Ovary (tissue), 3 donors: ENCODE results near the gene BHLHE23.

Source experiments
- EP300 ChIP-seq: sonication (generic); formaldehyde crosslinking; IDR thresholded peaks from one replicate; pipeline ENCODE4 v1.6.1; 2017; ENCODE audit warnings: antibody characterized with exemption
- TF ChIP-seq, protein P1 (sequence below), 3 donors: fragments of 450-650 bp in 2 of 3; fragments of 200-600 bp in 1 of 3; IDR thresholded peaks; one replicate each; pipeline versions ENCODE4 v1.5.1 to v1.8.0; 2016 to 2022; ENCODE audit warnings: antibody characterized with exemption in 3 of 3, mild to moderate bottlenecking in 1 of 3
- donor health status: DM: no; HTN: no; CAD: no.

DNA sequence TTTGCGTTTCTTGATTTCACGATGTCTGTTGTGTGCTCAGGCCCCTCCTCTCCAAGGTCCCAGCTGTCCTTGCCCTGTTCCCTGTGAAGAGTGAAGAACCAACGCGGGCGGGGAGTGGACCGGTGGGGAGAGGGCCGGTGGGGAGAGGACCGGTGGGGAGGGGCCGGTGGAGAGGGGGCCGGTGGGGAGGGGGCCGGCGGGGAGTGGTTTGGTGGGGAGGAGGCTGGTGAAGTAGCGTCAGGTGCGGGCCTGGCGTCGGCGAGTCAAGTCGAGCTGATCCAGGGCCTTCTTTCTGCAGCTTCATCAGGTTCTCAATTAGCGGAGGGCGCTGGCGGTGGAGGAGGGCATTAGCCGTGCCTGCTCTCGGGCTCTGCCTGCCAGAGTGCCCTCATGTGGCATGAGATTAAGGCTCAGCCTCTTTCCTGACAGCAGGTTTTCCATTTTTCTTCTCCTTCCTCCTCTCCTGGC is 21.2 kb upstream of the BHLHE23 start:
- TF ChIP-seq, protein P1, sequence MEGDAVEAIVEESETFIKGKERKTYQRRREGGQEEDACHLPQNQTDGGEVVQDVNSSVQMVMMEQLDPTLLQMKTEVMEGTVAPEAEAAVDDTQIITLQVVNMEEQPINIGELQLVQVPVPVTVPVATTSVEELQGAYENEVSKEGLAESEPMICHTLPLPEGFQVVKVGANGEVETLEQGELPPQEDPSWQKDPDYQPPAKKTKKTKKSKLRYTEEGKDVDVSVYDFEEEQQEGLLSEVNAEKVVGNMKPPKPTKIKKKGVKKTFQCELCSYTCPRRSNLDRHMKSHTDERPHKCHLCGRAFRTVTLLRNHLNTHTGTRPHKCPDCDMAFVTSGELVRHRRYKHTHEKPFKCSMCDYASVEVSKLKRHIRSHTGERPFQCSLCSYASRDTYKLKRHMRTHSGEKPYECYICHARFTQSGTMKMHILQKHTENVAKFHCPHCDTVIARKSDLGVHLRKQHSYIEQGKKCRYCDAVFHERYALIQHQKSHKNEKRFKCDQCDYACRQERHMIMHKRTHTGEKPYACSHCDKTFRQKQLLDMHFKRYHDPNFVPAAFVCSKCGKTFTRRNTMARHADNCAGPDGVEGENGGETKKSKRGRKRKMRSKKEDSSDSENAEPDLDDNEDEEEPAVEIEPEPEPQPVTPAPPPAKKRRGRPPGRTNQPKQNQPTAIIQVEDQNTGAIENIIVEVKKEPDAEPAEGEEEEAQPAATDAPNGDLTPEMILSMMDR (IDR thresholded peaks at IDR 0.05), result no peak
- TF ChIP-seq EP300, result no peak
